GM12874 (cell line): ENCODE results near the gene TSPAN5.

Source experiments
- CTCF ChIP-seq: IDR thresholded peaks from 2 replicates; pipeline ENCODE4 v1.5.1; 2011; ENCODE audit warnings: low read depth, mild to moderate bottlenecking, control low read depth, low read length, moderate library complexity; ENCODE audit not compliant: insufficient read depth

The TSPAN5 gene

GRCh38 chr4:98639523-98639922 lies 18.9 kb downstream of the TSPAN5 start:
- no peak for TF ChIP-seq CTCF

- no peak for TF ChIP-seq CTCF
Measured at GRCh38 chr4:98639108-98639507, 19.3 kb downstream of the TSPAN5 start.

- no peak for TF ChIP-seq CTCF
Measured at GRCh38 chr4:98638661-98639060, 19.8 kb downstream of the TSPAN5 start.

- no peak for TF ChIP-seq CTCF
Measured at GRCh38 chr4:98634061-98634460, 24.4 kb downstream of the TSPAN5 start.

- TF ChIP-seq CTCF, result no peak
Measured at GRCh38 chr4:98633159-98633558, 25.3 kb downstream of the TSPAN5 start.

- TF ChIP-seq CTCF, result no peak
Measured at GRCh38 chr4:98632258-98632657, 26.2 kb downstream of the TSPAN5 start.

GRCh38 chr4:98631506-98631905 lies 26.9 kb downstream of the TSPAN5 start:
- TF ChIP-seq CTCF, result no peak

- TF ChIP-seq CTCF, result 0 out of 2 replicates have a peak, but pooled peaks have one; percentile 4
Measured at GRCh38 chr4:98630737-98631454, 27.5 kb downstream of the TSPAN5 start.
